NCI-H2081 treated with DMSO at 0.1 percent for 48 hours (cell line): ENCODE measurements around the gene KIRREL2.
"Not testable (repeated sequence)": the region's sequence is repeated elsewhere in the genome, so short reads cannot be mapped to it uniquely, and the experiment has no call there.

Experiments
- DNase-seq: peaks from one replicate; lab custom pipeline; 2025; lab: John Stamatoyannopoulos, UW

Gene KIRREL2

GRCh38 chr19:35899547-35900214 is 43.0 kb downstream of the KIRREL2 start:
- DNase-seq: peak; percentile 1

DNA sequence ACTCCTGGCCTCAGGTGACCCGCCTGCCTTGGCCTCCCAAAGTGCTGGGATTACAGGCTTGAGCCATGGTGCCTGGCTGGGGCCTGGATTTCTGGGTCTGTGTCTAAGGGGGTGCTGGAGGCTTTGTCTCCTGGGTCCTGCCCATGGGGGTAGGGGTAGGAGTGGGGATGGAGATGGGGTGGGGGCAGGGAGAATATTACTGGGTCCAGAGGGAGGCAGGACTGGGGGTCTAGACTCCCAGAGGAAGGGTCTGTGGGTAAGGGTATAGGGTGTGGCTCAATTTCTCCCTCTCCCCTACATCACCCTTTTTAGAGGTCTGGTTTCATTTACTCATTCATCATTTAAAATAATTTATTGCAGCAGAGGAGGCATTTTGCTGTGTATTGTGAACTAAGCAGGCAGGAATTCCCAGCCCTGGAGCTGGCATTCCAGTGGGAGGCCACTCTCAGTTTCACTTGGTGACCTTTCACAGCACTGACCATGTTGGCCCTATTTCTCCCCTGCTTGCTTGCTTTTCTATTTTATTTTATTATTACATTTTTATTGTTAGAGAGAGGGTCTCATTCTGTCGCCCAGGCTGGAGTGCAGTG is 44.4 kb downstream of the KIRREL2 start:
- no peak for DNase-seq

DNA sequence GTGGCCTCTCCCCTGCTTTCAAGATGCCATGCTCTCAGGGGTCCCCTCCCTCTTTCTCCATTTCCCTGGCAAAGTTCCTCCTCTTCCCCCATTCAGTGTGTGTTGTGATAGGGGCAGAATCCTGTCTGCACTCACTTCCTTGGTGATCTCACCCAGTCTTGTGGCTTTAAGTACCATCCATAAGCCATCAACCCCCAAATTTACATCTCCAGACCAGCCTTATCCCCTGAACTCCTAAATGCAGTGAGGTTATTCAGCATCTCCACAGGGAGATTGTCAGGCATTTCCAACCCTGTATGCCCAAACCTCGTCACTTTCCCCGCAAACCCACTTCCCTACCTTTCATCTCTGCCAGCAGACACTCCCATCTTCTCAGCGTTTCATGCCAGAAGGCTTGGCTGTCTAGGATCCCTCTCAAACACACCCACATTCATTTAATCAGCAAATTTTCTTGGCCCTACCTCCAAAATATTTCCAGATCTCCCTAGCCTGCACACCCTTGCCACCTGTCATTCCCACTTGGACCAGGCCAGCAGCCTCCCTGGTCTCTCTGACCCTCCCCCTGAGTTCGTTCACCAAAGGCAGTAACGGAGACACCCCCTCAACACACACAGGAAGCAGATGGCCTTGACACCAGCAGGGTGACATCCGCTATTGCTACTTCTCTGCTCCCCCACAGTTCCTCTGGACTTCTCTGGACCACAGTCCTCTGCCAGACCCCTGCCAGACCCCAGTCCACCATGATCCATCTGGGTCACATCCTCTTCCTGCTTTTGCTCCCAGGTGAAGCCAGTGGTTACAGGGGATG is 45.3 kb downstream of the KIRREL2 start, which contains the start of gene HCST:
Gene HCST, plus strand, starts transcription at position 676 of the 808 bp plus-strand sequence. Its CDS starts 65 bp downstream, at position 741.
- no peak for DNase-seq

- DNase-seq: no peak
Observed at GRCh38 chr19:35902870-35903475, 46.3 kb downstream of the KIRREL2 start.

- no peak for DNase-seq
Observed at GRCh38 chr19:35903550-35904179, 47.0 kb downstream of the KIRREL2 start.

DNA sequence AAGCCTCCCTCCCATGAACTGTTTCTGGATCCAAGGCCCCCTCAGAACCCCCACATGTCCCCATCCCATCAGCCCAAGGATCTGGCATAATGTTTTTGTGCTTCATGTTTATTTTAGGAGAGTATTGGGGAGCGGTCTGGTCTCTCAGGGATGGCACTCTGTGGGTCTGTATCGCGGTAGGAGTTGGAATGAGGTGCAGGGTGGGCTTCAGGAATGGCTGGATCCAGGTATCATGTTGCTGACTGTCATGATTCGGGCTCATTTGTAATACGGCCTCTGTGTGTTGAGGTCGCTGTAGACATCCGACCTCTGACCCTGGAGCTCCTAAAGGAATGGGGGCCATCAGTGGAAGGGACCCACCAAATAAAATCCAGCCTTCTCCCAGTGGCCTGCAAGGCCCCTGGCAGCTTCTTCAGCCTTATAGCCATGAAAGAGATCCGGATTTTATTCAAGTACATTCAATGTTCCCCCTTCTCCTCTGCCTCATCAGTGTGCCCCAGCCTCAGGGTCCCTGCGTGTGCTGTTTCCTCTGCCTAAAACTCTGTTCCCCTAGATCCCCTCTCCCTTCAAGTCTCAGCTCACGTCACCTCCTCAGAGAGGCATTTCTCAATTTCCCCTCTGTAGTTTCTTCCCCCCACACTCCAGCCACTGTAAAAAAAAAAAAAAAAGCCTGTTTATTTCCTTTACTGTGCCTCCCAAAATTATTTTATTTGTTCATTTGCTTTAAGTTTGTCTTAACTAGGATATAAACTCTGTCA is 47.8 kb downstream of the KIRREL2 start:
- no peak for DNase-seq

GRCh38 chr19:35905178-35905727 is 48.5 kb downstream of the KIRREL2 start:
- no peak for DNase-seq

DNA sequence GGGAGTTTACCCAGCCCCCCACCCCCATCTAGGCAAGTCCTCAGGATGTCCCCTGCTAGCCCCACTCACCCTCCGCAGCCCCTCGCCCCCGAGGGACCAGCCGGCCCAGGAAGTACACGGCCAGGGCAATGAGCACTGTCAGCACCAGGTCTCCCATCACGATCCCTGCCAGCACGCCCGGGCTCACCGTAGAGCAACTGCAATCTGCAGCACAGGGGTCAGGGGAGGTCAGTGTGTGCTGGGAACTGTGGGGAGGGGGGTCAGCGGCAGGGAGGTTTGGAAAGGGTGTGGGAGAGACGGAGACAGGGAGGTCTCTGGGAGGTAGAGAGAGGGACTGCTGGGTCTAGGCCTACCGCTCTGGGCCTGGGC is 50.6 kb downstream of the KIRREL2 start:
- no peak for DNase-seq

- no peak for DNase-seq
Observed at GRCh38 chr19:35908010-35908441, 51.3 kb downstream of the KIRREL2 start, which contains the start of gene TYROBP. TYROBP (minus strand) TSS chr19:35908295; CDS start chr19:35908228, 67 bp downstream.

GRCh38 chr19:35908973-35909683 is 52.4 kb downstream of the KIRREL2 start:
- DNase-seq: no peak

DNA sequence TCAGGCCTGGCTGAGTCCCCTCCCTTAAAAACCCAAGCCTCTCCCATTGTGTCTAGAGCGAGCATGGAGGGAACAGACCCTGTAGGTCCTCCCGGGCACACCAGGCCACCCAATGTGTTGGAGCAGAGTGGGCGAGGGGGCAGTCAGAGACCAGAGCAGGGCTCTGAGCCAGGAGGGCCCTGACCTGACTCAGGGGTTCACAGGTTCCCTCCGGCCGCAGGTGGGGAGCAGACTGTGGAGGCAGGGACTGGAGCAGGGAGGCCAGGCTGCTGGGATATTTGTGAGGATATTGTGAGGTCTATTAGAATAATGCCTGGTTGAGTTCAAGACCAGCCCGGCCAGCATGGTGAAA is 52.9 kb downstream of the KIRREL2 start:
- no peak for DNase-seq

GRCh38 chr19:35910355-35910754 is 53.6 kb downstream of the KIRREL2 start:
- DNase-seq: not testable (repeated sequence)

DNA sequence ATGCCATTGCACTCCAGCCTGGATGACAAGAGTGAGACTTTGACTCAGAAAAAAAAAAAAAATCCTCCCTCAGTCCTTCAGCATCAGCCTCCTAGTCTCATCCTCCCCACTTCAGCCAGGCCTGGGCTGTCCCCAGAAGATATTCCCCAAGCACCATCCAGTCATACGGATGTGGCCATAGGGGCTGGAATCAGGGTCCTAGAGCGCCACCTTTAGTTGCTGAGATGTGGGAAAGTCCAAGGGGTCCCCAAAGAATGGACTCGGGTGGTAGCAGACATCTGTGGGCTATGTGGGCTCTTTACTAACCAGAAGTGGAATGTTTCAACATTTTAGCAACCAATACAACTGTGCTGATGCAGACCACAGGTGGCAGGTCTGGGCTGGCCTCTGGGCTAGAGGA is 54.5 kb downstream of the KIRREL2 start:
- DNase-seq: no peak

DNA sequence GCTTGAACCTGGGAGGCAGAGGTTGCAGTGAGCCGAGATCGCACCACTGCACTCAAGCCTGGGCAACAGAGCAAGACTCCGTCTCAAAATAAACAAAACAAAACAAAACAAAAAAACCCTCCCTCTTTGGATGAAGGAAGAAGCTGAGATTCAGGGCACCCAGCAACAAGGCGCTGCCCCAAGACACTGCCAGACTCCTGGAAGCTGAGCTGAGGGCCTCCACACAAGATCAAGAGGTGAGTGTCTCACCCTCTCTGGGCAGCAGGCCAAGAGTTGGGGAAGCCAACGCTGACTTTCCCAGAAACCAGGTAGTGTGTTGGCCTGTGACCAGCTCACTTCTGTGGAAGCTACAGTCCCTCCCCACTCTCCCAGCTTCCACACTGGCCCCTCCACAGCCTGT is 55.1 kb downstream of the KIRREL2 start:
- no peak for DNase-seq

GRCh38 chr19:35913589-35913988 is 56.9 kb downstream of the KIRREL2 start:
- no peak for DNase-seq

DNA sequence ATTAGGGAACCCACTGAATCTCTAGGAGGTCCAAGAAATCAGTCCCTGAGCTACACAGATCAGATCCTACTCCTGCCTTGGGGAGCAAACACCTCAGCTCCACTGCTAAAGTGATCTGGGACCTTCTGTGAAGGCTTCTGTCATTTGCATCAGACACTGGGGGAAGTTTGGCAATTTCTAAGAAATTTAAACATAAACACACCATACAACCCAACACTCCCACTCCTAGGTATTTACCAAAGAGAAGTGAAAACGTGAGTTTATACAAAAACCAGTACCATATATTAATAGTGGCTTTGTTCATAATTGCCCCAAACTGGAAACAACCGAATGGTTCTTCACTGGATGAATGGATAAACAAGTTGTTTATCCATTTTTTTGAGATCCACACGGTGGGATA is 58.7 kb downstream of the KIRREL2 start:
- no peak for DNase-seq
